ENCODE measurements around the gene ENGASE. TPM values are rescaled to one million over a fixed set of nuclear protein-coding genes. Genes with fewer than 3 reads are reported as not detected.

The ENGASE gene
- total RNA-seq, 1 experiment from 2014 or later, result 34.5 TPM

GRCh38 chr17:79055197-79055596 lies 19.4 kb upstream of the ENGASE start:
- no TSS peak for BruUV-seq (replicated peaks)
- no peak overlapping the region for H3K9ac ChIP-seq (ENCODE audit: low read length)
- TF ChIP-seq EZH2 (IDR thresholded peaks at IDR 0.05; ENCODE audit: low read length, unreplicated experiment), result no peak
- TF ChIP-seq EZH2phosphoT487 (IDR thresholded peaks at IDR 0.05; ENCODE audit: borderline replicate concordance, low read length), result no peak
- no peak for TF ChIP-seq CTCF (conservative IDR thresholded peaks at IDR 0.05; ENCODE audit: low read depth, low read length)
- H2AFZ ChIP-seq (ENCODE audit: low read length), result no peak overlapping the region
- ATAC-seq, result no peak
- no peaks in the 10 kb centered on the region for H3K4me1 ChIP-seq (ENCODE audit: insufficient read depth, low read length)
- H3K9me2 ChIP-seq (replicated peaks; ENCODE audit: low read length), result no peaks in the 10 kb centered on the region
- H3K36me3 ChIP-seq (ENCODE audit: low read depth, low read length), result no peaks in the 10 kb centered on the region
- H3K27ac ChIP-seq (ENCODE audit: low read length), result no peak overlapping the region
- CTCF ChIA-PET, result no interaction called here
- DNase-seq, result no peak
- no peaks in the 10 kb centered on the region for H3K9me3 ChIP-seq (ENCODE audit: low read length)
- no peaks in the 10 kb centered on the region for H3K27me3 ChIP-seq (ENCODE audit: low read length)
- H4K20me1 ChIP-seq (ENCODE audit: low read length), result no peaks in the 10 kb centered on the region
- H3F3A ChIP-seq (ENCODE audit: low read length, unreplicated experiment), result no peaks in the 10 kb centered on the region
- H3K4me2 ChIP-seq (ENCODE audit: low read length), result no peak overlapping the region
- POLR2A ChIA-PET (ENCODE audit: unreplicated experiment), result no interaction called here
- no peak overlapping the region for H3K4me3 ChIP-seq (ENCODE audit: low read length)
- intact Hi-C loops (cut with micrococcal nuclease), result no loop called here
- H3K79me2 ChIP-seq (ENCODE audit: low read length), result no peaks in the 10 kb centered on the region

DNA sequence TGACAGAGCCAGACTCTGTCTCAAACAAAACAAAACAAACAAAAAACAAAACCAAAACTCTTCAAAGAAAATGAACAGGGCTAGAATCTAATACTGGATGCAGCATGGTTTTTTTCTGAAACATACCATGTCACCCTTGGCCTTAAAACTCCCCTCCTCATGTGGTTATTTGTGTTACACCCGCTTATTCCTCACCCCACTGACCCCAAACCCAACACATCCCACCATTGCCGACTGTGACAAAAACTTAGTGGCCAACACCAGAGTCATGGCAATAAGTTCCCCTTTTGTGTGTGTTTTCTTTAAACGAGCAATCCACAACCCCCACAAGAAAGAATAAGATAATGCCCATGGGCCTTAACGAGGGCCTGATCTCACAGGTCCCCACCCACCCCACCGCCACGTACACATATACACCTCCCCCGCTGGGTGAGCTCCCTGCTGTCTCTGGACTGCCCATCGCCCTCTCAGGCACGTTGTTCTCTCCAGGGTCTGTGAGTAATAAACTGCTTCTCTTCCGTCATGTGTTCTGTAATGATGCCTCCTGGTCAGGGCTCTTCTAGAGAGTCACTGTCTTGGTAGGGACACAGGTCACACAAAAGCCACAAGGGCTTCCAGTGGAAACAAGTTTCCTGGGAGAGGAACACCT lies 16.8 kb upstream of the ENGASE start:
- Histone ChIP-seq H3F3A (ENCODE audit: low read length, unreplicated experiment) (no peaks in the 10 kb centered on the region), H4K20me1 (ENCODE audit: low read length) (no peaks in the 10 kb centered on the region), H3K27ac (ENCODE audit: low read length) (no peak overlapping the region), H3K4me1 (ENCODE audit: insufficient read depth, low read length) (no peaks in the 10 kb centered on the region), H3K4me3 (ENCODE audit: low read length) (no peak overlapping the region), H3K9me2 (replicated peaks; ENCODE audit: low read length) (no peaks in the 10 kb centered on the region), H3K4me2 (ENCODE audit: low read length) (no peak overlapping the region), H3K79me2 (ENCODE audit: low read length) (no peaks in the 10 kb centered on the region), H3K9ac (ENCODE audit: low read length) (no peak overlapping the region), H3K27me3 (ENCODE audit: low read length) (no peaks in the 10 kb centered on the region), H2AFZ (ENCODE audit: low read length) (no peak overlapping the region), H3K9me3 (ENCODE audit: low read length) (no peaks in the 10 kb centered on the region), H3K36me3 (ENCODE audit: low read depth, low read length) (no peaks in the 10 kb centered on the region)
- ATAC-seq, result no peak
- intact Hi-C loops (cut with micrococcal nuclease), result no loop called here
- TF ChIP-seq EZH2 (IDR thresholded peaks at IDR 0.05; ENCODE audit: low read length, unreplicated experiment) (no peak), EZH2phosphoT487 (IDR thresholded peaks at IDR 0.05; ENCODE audit: borderline replicate concordance, low read length) (no peak), CTCF (conservative IDR thresholded peaks at IDR 0.05; ENCODE audit: low read depth, low read length) (no peak)
- POLR2A ChIA-PET (ENCODE audit: unreplicated experiment), result no interaction called here
- no TSS peak for BruUV-seq (replicated peaks)
- CTCF ChIA-PET, result no interaction called here
- DNase-seq, result no peak

DNA sequence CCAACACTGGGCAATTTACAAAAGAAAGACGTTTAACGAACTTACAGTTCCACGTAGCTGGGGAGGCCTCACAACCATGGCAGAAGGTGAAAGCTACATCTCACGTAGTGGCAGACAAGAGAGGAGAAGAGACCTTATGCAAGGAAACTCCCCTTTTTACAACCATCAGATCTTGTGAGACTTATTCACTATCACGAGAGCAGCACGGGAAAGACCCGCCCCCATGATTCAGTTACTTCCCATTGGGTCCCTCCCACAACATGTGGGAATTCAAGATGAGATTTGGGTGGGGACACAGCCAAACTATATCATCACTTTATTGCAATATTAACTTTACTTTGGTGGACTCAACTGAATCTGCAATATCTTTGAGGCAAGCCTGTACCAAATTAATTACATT lies 11.9 kb upstream of the ENGASE start:
- CTCF ChIA-PET, result no interaction called here
- H3K27me3 ChIP-seq (ENCODE audit: low read length), result no peaks in the 10 kb centered on the region
- H3F3A ChIP-seq (ENCODE audit: low read length, unreplicated experiment), result no peaks in the 10 kb centered on the region
- H3K9me2 ChIP-seq (replicated peaks; ENCODE audit: low read length), result no peaks in the 10 kb centered on the region
- ATAC-seq, result no peak
- no peaks in the 10 kb centered on the region for H3K4me1 ChIP-seq (ENCODE audit: insufficient read depth, low read length)
- no peaks in the 10 kb centered on the region for H3K9me3 ChIP-seq (ENCODE audit: low read length)
- intact Hi-C loops (cut with micrococcal nuclease), result no loop called here
- no peak for DNase-seq
- H3K27ac ChIP-seq (ENCODE audit: low read length), result no peak overlapping the region
- no peak overlapping the region for H3K4me3 ChIP-seq (ENCODE audit: low read length)
- H3K9ac ChIP-seq (ENCODE audit: low read length), result no peak overlapping the region
- no peak overlapping the region for H3K4me2 ChIP-seq (ENCODE audit: low read length)
- H2AFZ ChIP-seq (ENCODE audit: low read length), result no peak overlapping the region
- H4K20me1 ChIP-seq (ENCODE audit: low read length), result no peaks in the 10 kb centered on the region
- H3K79me2 ChIP-seq (ENCODE audit: low read length), result no peaks in the 10 kb centered on the region
- POLR2A ChIA-PET (ENCODE audit: unreplicated experiment), result no interaction called here
- no peaks in the 10 kb centered on the region for H3K36me3 ChIP-seq (ENCODE audit: low read depth, low read length)
- no TSS peak for BruUV-seq (replicated peaks)
- no peak for TF ChIP-seq EZH2 (IDR thresholded peaks at IDR 0.05; ENCODE audit: low read length, unreplicated experiment)
- TF ChIP-seq CTCF (conservative IDR thresholded peaks at IDR 0.05; ENCODE audit: low read depth, low read length), result no peak
- no peak for TF ChIP-seq EZH2phosphoT487 (IDR thresholded peaks at IDR 0.05; ENCODE audit: borderline replicate concordance, low read length)

Data from PC-3 (cell line).